Measurements from ENCODE around the gene NAA10. TPM values are rescaled to one million over a fixed set of nuclear protein-coding genes. Genes with fewer than 3 reads are reported as not detected.
A peak's percentile ranks its signal among the peaks of the same experiment; 100 is the strongest.

NAA10 gene
- total and polyA plus RNA-seq, 2 donors from 2014 or later, result 79.3 to 120 TPM

- DNase-seq (peak in 1 of 5 donors; percentile 70), FAIRE-seq (no peak)
- no peaks in the 10 kb centered on the region for H3K4me1 ChIP-seq (ENCODE audit: control insufficient read depth in 2 of 3, insufficient read depth in 2 of 3, low read depth in 1 of 3, low read length in 3 of 3)
- intact Hi-C loops (cut with DNase I), result loop anchor here (10.0 kb wide), 1 partner anchor 191 kb away; the partner anchor contains the start of gene PLXNB3
- no peak overlapping the region for H3K4me3 ChIP-seq (ENCODE audit: low read length in 3 of 3)
- H3K27ac ChIP-seq (ENCODE audit: low read depth in 2 of 2, low read length in 2 of 2), result no peak overlapping the region
- no peaks in the 10 kb centered on the region for H3K9me3 ChIP-seq (ENCODE audit: control insufficient read depth in 2 of 3, insufficient read depth in 1 of 3, low read length in 3 of 3)
- no peaks in the 10 kb centered on the region for H3K27me3 ChIP-seq (ENCODE audit: control insufficient read depth, insufficient read depth, low read length)
- no peak for TF ChIP-seq CTCF (IDR thresholded peaks at IDR 0.05; ENCODE audit: borderline replicate concordance, extremely low read depth, insufficient read depth)
- no peak overlapping the region for H3K9ac ChIP-seq (ENCODE audit: low read length in 3 of 3)
- peaks cover 0 to 32% (median 19%) of the 10 kb centered on the region in 3 donors for H3K36me3 ChIP-seq (ENCODE audit: control insufficient read depth in 2 of 3, insufficient read depth in 3 of 3, low read length in 3 of 3)
Measured at GRCh38 chrX:153956044-153956907, 21.4 kb upstream of the NAA10 start.

GRCh38 chrX:153955228-153955732 lies 20.4 kb upstream of the NAA10 start:
- H3K36me3 ChIP-seq (ENCODE audit: control insufficient read depth in 2 of 3, insufficient read depth in 3 of 3, low read length in 3 of 3), result peaks cover 2 to 38% (median 13%) of the 10 kb centered on the region in 3 donors
- intact Hi-C loops (cut with DNase I), result loop anchor here (10.0 kb wide), 1 partner anchor 190 kb away; the partner anchor contains the start of gene PLXNB3
- H3K9ac ChIP-seq (ENCODE audit: low read length in 3 of 3), result no peak overlapping the region
- DNase-seq, result no peak
- H3K4me3 ChIP-seq (ENCODE audit: low read length in 3 of 3), result no peak overlapping the region
- H3K4me1 ChIP-seq (ENCODE audit: control insufficient read depth in 2 of 3, insufficient read depth in 2 of 3, low read depth in 1 of 3, low read length in 3 of 3), result no peaks in the 10 kb centered on the region
- no peak overlapping the region for H3K27ac ChIP-seq (ENCODE audit: low read depth in 2 of 2, low read length in 2 of 2)
- TF ChIP-seq CTCF (IDR thresholded peaks at IDR 0.05; ENCODE audit: borderline replicate concordance, extremely low read depth, insufficient read depth), result no peak
- no peaks in the 10 kb centered on the region for H3K9me3 ChIP-seq (ENCODE audit: control insufficient read depth in 2 of 3, insufficient read depth in 1 of 3, low read length in 3 of 3)
- no peaks in the 10 kb centered on the region for H3K27me3 ChIP-seq (ENCODE audit: control insufficient read depth, insufficient read depth, low read length)
- FAIRE-seq, result no peak

- no peak for FAIRE-seq
- TF ChIP-seq CTCF (IDR thresholded peaks at IDR 0.05; ENCODE audit: borderline replicate concordance, extremely low read depth, insufficient read depth), result no peak
- intact Hi-C loops (cut with DNase I), result loop anchor here (10.0 kb wide), 1 partner anchor 190 kb away; the partner anchor contains the start of gene PLXNB3
Measured at GRCh38 chrX:153954558-153955227, 19.9 kb upstream of the NAA10 start.

More at GRCh38 chrX:153954558-153955227, 19.9 kb upstream of the NAA10 start:
- peaks cover 2 to 38% (median 13%) of the 10 kb centered on the region in 3 donors for H3K36me3 ChIP-seq (ENCODE audit: control insufficient read depth in 2 of 3, insufficient read depth in 3 of 3, low read length in 3 of 3)
- no peak overlapping the region for H3K27ac ChIP-seq (ENCODE audit: low read depth in 2 of 2, low read length in 2 of 2)
- H3K4me1 ChIP-seq (ENCODE audit: control insufficient read depth in 2 of 3, insufficient read depth in 2 of 3, low read depth in 1 of 3, low read length in 3 of 3), result peaks cover 0 to under 1% (median 0%) of the 10 kb centered on the region in 3 donors
- H3K4me3 ChIP-seq (ENCODE audit: low read length in 3 of 3), result no peak overlapping the region
- peak in 1 of 5 donors; percentile 80 for DNase-seq
- H3K9me3 ChIP-seq (ENCODE audit: control insufficient read depth in 2 of 3, insufficient read depth in 1 of 3, low read length in 3 of 3), result no peaks in the 10 kb centered on the region
- no peak overlapping the region for H3K9ac ChIP-seq (ENCODE audit: low read length in 3 of 3)
- H3K27me3 ChIP-seq (ENCODE audit: control insufficient read depth, insufficient read depth, low read length), result no peaks in the 10 kb centered on the region

Data from kidney (tissue), 14 donors.